Sciatic nerve (tissue), 2 donors: ENCODE measurements around the gene OPHN1. TPM values are rescaled to one million over a fixed set of nuclear protein-coding genes. Genes with fewer than 3 reads are reported as not detected.

Source experiments
- ATAC-seq: fragments of 200-7000 bp; cut with Tn5 transposase; one replicate; pipeline ENCODE4 v1.9.1; 2020; ENCODE audit warnings: mild to moderate bottlenecking, moderate library complexity
- DNase-seq: peaks from one replicate; pipeline ENCODE4 v3.0.0-alpha.2; 2020; ENCODE audit warnings: low spot score
- intact Hi-C: fragments of 100-400 bp; cut with DNase I; formaldehyde crosslinking; loops from one replicate; pipeline ENCODE4 v1.14.2; 2022
- total RNA-seq: library from RNA; stranded (reverse); fragmentation: NEBNext Ultra II Directional; extraction: Animal tissue kit (Norgen Biotek cat#: 25700); gene quantifications from one replicate; pipeline ENCODE4 v1.2.1, GENCODE V29; 2021
- donor health status: DM: no; HTN: no; CAD: no.
- donor health status: DM: no; HTN: no; CAD: no.

Gene OPHN1
- total RNA-seq, 1 donor from 2014 or later: 19.6 TPM

DNA sequence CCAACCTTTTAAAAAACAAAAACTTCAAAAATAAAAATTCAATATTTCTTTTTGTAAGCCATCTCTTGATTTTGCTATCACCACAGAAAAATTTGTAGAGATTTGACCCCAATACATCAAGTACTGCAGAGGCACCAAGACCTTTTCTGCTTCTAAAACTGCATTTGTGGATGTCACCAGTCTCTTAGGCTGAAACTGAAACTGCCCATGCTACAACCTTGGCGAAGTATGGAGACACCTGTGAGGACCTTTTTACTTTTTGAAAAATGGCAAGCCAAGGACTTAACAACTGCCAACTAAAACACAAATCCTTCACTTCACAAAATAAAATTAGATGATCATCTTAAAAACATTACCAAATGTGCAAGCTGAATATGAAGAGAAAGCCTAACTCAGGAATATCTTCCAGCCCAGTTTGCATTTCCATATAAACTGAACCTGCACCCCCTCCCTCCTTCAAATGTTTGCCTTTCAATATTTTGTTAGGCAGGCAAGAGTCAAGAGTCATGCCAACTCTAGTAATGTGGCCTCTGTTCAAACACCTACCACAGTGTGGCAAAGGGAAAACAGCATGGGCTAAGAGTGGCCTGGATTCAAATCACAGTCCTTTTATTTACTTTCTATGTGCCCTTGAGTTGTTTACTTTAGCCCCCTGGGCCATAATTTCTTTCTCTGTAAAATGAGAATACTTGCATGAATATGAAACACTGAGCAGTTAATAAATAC lies 389.4 kb downstream of the OPHN1 start:
- ATAC-seq: no peak

DNA sequence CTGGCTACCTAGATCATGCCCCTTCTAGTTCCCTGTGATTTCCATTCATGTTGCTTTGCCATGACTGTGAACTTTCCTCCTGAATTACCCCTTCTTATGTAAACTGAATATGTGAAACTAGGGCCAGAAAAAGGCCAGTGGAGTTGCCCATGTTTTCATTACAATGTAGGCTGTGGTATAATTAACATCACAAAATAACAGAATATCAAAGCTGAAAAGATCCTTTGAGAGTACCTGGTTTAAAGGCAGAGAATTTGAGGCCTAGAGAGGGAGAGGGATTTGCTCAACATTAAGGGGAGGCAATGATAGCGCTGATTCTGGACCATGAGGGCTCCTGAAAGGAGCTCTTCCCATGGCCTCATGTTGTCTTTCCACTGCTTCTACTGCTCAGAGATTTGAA lies 392.2 kb downstream of the OPHN1 start:
- intact Hi-C loops: no loop called here
- no peak for ATAC-seq
- DNase-seq: no peak

More for the DNA sequence above, 389.4 kb downstream of the OPHN1 start:
- DNase-seq: no peak
- intact Hi-C loops: no loop called here

DNA sequence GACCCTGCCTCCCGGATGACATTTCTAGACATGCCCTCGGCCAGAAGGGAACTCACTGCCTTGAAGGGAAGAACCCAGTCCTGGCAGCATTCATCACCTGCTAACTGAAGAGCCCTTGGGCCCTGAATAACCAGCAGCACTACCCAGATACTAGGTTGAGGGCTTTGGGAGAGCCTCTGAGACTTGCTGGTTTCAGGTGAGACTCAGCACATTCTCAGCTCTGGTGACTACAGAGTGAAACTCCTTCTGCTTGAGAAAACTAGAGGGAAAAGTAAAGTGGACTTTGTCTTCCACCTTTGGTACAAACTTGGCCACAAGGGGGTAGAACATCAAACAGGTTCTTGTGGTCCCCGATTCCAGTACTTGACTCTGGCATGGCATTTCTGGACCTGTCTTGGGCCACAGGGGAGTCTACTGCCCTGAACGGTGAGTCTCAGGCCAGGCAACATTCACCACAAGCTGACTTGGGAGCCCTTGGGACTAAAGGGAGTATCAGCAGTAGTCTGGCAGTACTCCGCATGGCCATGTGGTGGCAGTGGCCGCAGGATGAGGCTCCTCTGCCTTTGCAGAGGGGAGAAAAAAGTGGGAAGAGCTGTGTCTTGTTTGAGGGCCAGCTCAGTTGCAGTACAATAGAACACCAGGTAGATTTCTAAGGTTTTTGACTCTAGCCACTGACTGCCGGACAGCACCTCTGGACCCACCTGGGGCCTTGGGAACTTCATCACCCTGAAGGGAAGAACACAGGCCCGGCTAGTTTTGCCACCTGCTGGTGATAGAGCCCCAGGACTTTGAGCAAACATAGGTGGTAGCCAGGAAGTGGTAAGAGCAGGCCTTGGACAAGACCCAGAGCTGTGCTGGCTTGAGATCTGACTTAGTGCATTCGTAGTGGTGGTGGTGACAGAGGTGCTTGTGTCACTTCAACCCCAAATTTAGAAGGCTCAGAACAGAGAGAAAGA lies 414.8 kb downstream of the OPHN1 start:
- intact Hi-C loops: no loop called here
- no peak for ATAC-seq

DNA sequence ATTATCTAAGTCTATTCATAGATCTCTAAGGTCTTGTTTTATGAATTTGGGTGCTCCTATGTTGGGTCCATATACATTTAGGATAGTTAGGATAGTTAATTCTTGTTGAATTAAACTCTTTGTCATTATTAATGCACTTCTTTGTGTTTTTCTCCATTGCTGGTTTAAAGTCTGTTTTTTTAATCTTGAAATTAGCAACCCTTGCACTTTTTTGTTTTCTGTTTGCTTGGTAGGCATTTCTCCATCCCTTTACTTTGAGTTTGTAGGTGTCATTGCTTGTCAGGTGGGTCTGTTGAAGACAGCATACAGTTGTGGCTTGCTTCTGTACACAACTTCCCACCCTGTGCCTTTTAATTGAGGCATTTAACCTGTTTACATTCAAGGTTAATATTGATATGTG lies 434.8 kb downstream of the OPHN1 start:
- ATAC-seq: no peak
- DNase-seq: no peak
- intact Hi-C loops: no loop called here

More for the DNA sequence above, 414.8 kb downstream of the OPHN1 start:
- DNase-seq: no peak

Other genes starting within 250 kb of the OPHN1 start
- gene YIPF6, start 65.6 kb upstream of the OPHN1 start, total RNA-seq: 43.2 TPM
- gene STARD8, start 214.2 kb upstream of the OPHN1 start, total RNA-seq: 24.2 TPM